Panc1 (cell line): ENCODE data around the gene GALNT18. TPM values are rescaled to one million over a fixed set of nuclear protein-coding genes. Genes with fewer than 3 reads are reported as not detected.

ENCODE experiments used
- ATAC-seq: fragments of 200-7000 bp; cut with Tn5 transposase; 2 replicates; pipeline ENCODE4 v1.9.1; 2020; ENCODE audit warnings: mild to moderate bottlenecking, moderate library complexity
- BruUV-seq: library from RNA; stranded (reverse); fragments of 400-500 nt; replicated peaks from 2 replicates; lab custom pipeline; 2021; lab: Mats Ljungman, UMichigan
- CTCF ChIA-PET: fragments of 300-600 bp; sonication (Branson Sonifier 250); formaldehyde crosslinking; loops from one replicate; lab custom pipeline; 2022; ENCODE audit warnings: antibody characterized with exemption; lab: Charles Lee
- POLR2A ChIA-PET: fragments of 300-600 bp; sonication (Branson Sonifier 250); formaldehyde crosslinking; loops from one replicate; lab custom pipeline; 2022; ENCODE audit warnings: antibody characterized with exemption; lab: Charles Lee
- DNase-seq: peaks from one replicate; pipeline ENCODE4 v3.0.0-alpha.2; 2010; ENCODE audit warnings: low read depth, low spot score
- H3K27ac ChIP-seq: 2 replicates; pipeline ENCODE4 v1.5.1; 2011; ENCODE audit warnings: mild to moderate bottlenecking, low read length, inconsistent platforms
- H3K27me3 ChIP-seq: fragments of 200-500 bp; sonication (Bioruptor generic); 2 replicates; pipeline ENCODE4 v1.6.0; 2014; ENCODE audit warnings: low read length, inconsistent platforms; ENCODE audit not compliant: control insufficient read depth, insufficient read depth
- H3K36me3 ChIP-seq: fragments of 200-500 bp; sonication (Bioruptor generic); 2 replicates; pipeline ENCODE4 v1.5.1; 2014; ENCODE audit warnings: inconsistent platforms, mild to moderate bottlenecking, low read length, moderate library complexity; ENCODE audit not compliant: control insufficient read depth, insufficient read depth
- H3K4me1 ChIP-seq: 2 replicates; pipeline ENCODE4 v1.5.1; 2011; ENCODE audit warnings: inconsistent platforms, mild to moderate bottlenecking, low read length, moderate library complexity; ENCODE audit not compliant: control insufficient read depth, insufficient read depth
- H3K4me3 ChIP-seq, 2 experiments: 2 replicates each; pipeline ENCODE4 v1.5.1; 2011 to 2012; ENCODE audit warnings: low read depth in 2 of 2, low read length in 2 of 2, mild to moderate bottlenecking in 2 of 2, inconsistent platforms in 1 of 2, moderate library complexity in 1 of 2
- H3K9me3 ChIP-seq: fragments of 200-500 bp; sonication (Bioruptor generic); 2 replicates; pipeline ENCODE4 v1.5.1; 2014; ENCODE audit warnings: low read depth, mild to moderate bottlenecking, inconsistent platforms, low read length, moderate library complexity; ENCODE audit not compliant: control insufficient read depth, insufficient read depth
- POLR2AphosphoS5 ChIP-seq: IDR thresholded peaks from 2 replicates; pipeline ENCODE4 v1.6.1; 2012; ENCODE audit warnings: mild to moderate bottlenecking, low read depth, low read length, moderate library complexity
- SIN3A ChIP-seq: IDR thresholded peaks from 2 replicates; pipeline ENCODE4 v1.6.1; 2012; ENCODE audit warnings: low read depth, mild to moderate bottlenecking, low read length, moderate library complexity, borderline replicate concordance; ENCODE audit not compliant: insufficient read depth
- TCF7L2 ChIP-seq: IDR thresholded peaks from 2 replicates; pipeline ENCODE4 v1.6.1; 2011; ENCODE audit warnings: mild to moderate bottlenecking, low read depth, low read length, inconsistent platforms
- in situ Hi-C: cut with HindIII; loops from 2 replicates; pipeline ENCODE4 v1.10.0; 2016; ENCODE audit warnings: low sequenced_read_pairs, low pct_unique_long_range_greater_than_20kb
- intact Hi-C: fragments of 100-400 bp; cut with micrococcal nuclease; formaldehyde crosslinking; loops from one replicate; pipeline ENCODE4 v1.10.0; 2022; ENCODE audit not compliant: unreplicated experiment
- total RNA-seq: library from RNA; stranded (reverse); gene quantifications from one replicate; pipeline ENCODE4 v1.2.1, GENCODE V29; 2021; ENCODE audit not compliant: unreplicated experiment
- TF ChIP-seq, protein P1 (sequence below), 2 experiments: IDR thresholded peaks; 2 replicates each; pipeline ENCODE4 v1.6.1; 2011 to 2012; ENCODE audit warnings: low read depth in 2 of 2, control low read depth in 1 of 2, low read length in 1 of 2, mild to moderate bottlenecking in 1 of 2, moderate library complexity in 1 of 2; ENCODE audit not compliant: insufficient read depth in 1 of 2
- TF ChIP-seq, protein P2 (sequence below): fragments of 450-650 bp; IDR thresholded peaks from 2 replicates; pipeline ENCODE4 v1.5.1; 2017; ENCODE audit warnings: mild to moderate bottlenecking

GALNT18 gene
- total RNA-seq, 1 experiment from 2014 or later = 8.6 TPM

DNA sequence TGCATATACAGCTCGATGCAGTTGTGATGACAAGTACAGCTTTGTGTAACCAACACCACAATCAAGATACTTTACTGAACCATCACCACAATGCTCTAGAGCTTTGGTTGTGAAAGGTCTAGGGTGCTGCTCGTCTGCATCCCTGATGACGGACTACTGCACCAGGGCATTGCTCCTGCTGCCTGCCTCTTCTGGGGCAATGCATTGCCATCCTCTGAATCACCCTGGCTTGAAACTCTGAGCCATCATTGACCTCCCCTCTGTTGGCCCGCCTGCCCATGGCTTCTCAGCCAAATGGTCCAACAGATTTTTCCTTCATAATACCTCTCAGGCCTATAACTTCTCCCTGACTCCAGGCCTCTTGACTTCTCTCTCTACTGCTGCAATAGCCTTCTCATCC is 191.4 kb downstream of the GALNT18 start:
- in situ Hi-C loops (no loop called here), intact Hi-C loops (no loop called here)
- Histone ChIP-seq H3K27me3 (no peaks in the 10 kb centered on the region), H3K36me3 (no peaks in the 10 kb centered on the region), H3K4me1 (no peaks in the 10 kb centered on the region), H3K27ac (no peak overlapping the region), H3K4me3 (no peak overlapping the region), H3K9me3 (no peaks in the 10 kb centered on the region)
- DNase-seq = no peak
- ChIA-PET POLR2A (no interaction called here), CTCF (no interaction called here)
- ATAC-seq = no peak
- no TSS peak for BruUV-seq
- TF ChIP-seq SIN3A (no peak), TCF7L2 (no peak), POLR2AphosphoS5 (no peak)
- TF ChIP-seq, protein P1, sequence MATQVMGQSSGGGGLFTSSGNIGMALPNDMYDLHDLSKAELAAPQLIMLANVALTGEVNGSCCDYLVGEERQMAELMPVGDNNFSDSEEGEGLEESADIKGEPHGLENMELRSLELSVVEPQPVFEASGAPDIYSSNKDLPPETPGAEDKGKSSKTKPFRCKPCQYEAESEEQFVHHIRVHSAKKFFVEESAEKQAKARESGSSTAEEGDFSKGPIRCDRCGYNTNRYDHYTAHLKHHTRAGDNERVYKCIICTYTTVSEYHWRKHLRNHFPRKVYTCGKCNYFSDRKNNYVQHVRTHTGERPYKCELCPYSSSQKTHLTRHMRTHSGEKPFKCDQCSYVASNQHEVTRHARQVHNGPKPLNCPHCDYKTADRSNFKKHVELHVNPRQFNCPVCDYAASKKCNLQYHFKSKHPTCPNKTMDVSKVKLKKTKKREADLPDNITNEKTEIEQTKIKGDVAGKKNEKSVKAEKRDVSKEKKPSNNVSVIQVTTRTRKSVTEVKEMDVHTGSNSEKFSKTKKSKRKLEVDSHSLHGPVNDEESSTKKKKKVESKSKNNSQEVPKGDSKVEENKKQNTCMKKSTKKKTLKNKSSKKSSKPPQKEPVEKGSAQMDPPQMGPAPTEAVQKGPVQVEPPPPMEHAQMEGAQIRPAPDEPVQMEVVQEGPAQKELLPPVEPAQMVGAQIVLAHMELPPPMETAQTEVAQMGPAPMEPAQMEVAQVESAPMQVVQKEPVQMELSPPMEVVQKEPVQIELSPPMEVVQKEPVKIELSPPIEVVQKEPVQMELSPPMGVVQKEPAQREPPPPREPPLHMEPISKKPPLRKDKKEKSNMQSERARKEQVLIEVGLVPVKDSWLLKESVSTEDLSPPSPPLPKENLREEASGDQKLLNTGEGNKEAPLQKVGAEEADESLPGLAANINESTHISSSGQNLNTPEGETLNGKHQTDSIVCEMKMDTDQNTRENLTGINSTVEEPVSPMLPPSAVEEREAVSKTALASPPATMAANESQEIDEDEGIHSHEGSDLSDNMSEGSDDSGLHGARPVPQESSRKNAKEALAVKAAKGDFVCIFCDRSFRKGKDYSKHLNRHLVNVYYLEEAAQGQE (IDR thresholded peaks at IDR 0.05; ENCODE audit: insufficient read depth in 1 of 2, low read depth in 2 of 2, low read length in 1 of 2) = no peak
- TF ChIP-seq, protein P2, sequence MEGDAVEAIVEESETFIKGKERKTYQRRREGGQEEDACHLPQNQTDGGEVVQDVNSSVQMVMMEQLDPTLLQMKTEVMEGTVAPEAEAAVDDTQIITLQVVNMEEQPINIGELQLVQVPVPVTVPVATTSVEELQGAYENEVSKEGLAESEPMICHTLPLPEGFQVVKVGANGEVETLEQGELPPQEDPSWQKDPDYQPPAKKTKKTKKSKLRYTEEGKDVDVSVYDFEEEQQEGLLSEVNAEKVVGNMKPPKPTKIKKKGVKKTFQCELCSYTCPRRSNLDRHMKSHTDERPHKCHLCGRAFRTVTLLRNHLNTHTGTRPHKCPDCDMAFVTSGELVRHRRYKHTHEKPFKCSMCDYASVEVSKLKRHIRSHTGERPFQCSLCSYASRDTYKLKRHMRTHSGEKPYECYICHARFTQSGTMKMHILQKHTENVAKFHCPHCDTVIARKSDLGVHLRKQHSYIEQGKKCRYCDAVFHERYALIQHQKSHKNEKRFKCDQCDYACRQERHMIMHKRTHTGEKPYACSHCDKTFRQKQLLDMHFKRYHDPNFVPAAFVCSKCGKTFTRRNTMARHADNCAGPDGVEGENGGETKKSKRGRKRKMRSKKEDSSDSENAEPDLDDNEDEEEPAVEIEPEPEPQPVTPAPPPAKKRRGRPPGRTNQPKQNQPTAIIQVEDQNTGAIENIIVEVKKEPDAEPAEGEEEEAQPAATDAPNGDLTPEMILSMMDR = no peak

DNA sequence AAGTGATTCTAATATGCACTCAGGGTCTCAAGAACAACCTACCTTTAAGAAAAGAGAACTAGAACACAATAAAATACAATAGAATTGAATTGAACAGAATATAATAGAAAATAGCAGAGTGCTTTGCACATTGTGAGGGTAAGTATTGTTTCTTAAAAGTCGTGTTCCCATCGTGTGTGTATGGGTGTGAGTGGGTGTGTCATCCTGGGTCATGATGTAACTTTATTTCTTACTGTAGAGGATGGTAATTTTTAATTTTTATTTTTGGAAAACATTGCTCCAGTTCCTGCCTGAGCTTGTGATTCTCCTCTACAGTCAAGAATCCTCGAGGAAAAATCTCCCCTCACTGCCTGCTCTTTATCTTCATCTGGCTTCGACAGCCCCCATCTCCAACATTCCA is 193.1 kb downstream of the GALNT18 start:
- Histone ChIP-seq H3K4me3 (no peak overlapping the region), H3K27me3 (no peaks in the 10 kb centered on the region), H3K27ac (no peak overlapping the region), H3K9me3 (no peaks in the 10 kb centered on the region), H3K36me3 (no peaks in the 10 kb centered on the region), H3K4me1 (no peaks in the 10 kb centered on the region)
- CTCF ChIA-PET = no interaction called here
- DNase-seq = no peak
- in situ Hi-C loops (no loop called here), intact Hi-C loops (no loop called here)
- BruUV-seq = no TSS peak
- POLR2A ChIA-PET = no interaction called here
- ATAC-seq = no peak
- TF ChIP-seq, protein P2 = no peak
- no peak for TF ChIP-seq POLR2AphosphoS5
- no peak for TF ChIP-seq SIN3A
- TF ChIP-seq, protein P1 (IDR thresholded peaks at IDR 0.05; ENCODE audit: insufficient read depth in 1 of 2, low read depth in 2 of 2, low read length in 1 of 2) = no peak
- TF ChIP-seq TCF7L2 = no peak
